SKM-1 (cell line): ENCODE data around the gene OSBPL8.
"Not testable (repeated sequence)": the region's sequence is repeated elsewhere in the genome, so short reads cannot be mapped to it uniquely, and the experiment has no call there.

Experiments used
- DNase-seq: peaks from one replicate; lab custom pipeline; 2025; ENCODE audit not compliant: unreplicated experiment; lab: John Stamatoyannopoulos, UW

Gene OSBPL8

GRCh38 chr12:76532520-76532919 is 27.1 kb downstream of the OSBPL8 start:
- no peak for DNase-seq

GRCh38 chr12:76531056-76531455 is 28.5 kb downstream of the OSBPL8 start:
- no peak for DNase-seq

DNA sequence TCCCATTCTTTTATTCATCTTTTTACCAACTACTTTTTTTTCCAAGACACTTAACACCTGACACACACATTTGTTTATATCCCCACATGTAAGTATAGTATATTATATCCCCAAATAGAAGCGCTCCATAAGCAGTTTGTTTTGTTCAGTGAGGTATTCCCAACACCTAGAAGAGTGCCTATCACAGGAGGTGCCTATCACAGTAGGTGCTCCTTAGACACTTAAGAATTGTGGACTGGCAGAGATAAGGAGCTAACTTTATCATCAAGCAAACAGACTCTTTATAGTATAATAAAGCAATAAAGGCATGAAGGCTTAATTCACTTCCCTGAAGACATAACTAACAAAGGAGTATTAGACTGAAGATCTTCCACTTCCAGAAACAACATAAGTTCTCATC is 29.1 kb downstream of the OSBPL8 start:
- DNase-seq: no peak

GRCh38 chr12:76529226-76529918 is 30.2 kb downstream of the OSBPL8 start:
- no peak for DNase-seq

- DNase-seq: no peak
Observed at GRCh38 chr12:76523408-76523807, 36.2 kb downstream of the OSBPL8 start.

- no peak for DNase-seq
Observed at GRCh38 chr12:76520348-76520747, 39.2 kb downstream of the OSBPL8 start.

DNA sequence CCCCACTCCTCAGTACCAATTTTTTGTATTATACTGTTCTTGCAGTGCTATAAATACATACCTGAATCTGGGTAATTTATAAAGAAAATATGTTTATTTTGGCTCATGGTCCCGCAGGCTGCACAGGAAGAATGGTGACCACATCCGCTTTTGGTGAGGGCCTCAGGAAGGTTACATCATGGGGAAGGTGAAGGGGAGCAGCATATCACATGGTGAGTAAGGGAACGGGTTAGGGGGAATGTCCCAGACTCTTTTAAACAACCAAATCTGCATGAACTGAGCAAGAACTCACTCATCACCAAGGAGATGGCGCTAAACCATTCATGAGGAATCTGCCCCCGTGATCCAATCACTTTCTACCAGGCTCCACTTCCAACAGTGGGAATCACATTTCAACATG is 40.0 kb downstream of the OSBPL8 start:
- peak; percentile 11 for DNase-seq

DNA sequence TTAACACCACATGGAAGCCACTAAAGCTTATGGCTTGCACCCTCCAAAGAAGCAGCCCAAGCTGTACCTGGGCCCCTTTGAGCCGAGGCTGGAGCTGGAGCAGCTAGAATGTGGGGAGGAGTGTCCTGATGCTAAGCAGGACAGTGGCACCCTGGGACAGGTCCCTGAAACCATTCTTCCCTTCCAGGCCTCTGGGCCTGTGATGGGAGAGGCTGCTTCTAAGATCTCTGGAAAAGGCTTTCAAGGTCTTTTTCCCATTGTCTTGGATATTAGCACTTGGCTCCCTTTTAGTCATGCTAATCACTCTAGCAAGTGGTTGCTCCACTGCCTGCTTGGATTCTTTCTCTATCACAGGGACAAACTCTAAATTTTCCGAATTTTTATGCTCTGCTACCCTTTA is 40.9 kb downstream of the OSBPL8 start:
- DNase-seq: no peak

DNA sequence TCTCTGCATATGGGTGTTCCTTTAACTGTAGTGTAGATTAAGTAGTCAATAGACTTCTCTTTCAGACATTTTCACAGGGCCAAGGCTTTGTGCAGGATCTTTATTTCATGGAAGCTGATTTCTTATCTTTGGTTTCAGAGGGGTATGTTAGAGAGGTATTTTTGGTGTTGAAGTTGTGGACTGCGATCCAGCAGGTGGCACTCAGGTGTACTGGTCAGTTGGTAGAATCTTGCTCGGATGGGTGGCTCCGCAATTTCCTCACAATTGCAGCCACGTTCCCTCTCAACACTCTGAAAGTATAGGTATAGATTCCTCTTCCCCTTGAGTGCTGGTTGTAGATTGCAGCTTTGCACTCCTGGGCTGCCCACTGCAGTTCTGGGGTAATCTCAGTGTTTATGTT is 44.3 kb downstream of the OSBPL8 start:
- DNase-seq: no peak

GRCh38 chr12:76511116-76511716 is 48.4 kb downstream of the OSBPL8 start:
- not testable (repeated sequence) for DNase-seq

GRCh38 chr12:76508128-76508980 is 51.2 kb downstream of the OSBPL8 start:
- no peak for DNase-seq

DNA sequence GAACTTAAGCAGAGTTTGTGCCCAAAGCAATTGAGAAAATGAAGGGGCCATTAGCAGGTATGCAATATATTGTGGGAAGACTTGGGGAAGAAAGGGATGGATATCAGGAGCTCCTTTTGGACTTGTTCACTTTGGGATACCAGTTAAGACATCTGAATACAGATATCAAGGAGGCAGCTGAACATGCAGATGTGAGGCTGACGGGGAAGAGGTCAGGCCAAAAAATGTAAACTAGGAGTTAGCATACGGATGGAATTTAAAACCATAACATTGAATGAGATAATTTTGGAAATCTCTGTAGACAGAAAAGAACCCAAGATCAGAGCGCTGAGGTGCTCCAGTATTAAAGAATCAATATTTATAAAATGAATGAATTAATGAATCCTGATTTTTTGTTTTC is 53.4 kb downstream of the OSBPL8 start:
- DNase-seq: no peak

DNA sequence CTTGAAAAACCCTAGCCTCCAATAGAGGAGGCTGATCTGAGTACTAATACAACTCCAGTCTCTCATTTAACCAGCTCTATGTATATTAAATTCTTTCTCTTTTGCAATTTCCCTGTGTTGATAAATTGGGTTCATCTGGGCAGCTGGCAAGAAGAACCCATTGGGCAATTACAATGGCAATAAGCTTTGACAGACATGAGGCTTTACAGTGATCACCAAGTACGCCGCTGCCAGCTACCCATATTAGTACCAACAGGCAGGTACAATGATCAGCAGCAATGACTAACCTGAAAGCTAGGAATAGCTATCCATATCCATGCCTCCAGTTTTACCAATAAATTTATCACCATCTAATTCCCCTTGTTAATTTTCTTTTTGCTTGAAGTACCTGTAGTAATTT is 54.5 kb downstream of the OSBPL8 start:
- no peak for DNase-seq

DNA sequence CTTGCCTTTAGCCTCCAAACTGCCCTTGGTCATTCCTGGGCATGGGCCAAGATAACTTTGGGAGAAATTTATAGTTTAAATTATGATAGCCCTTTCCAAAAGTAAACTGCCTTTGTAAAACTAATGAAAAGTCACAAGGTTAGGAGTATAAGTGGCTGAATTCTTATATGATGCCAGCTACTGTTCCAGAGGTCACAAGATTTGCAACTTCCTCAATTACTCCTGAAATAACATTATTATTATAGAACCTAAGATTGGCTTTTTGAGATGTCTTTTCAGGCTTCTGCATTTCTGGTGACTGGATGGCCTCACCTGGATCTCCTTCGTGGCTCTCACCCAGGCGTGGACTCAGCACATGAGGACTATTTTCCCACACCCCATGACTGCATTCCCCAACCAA is 55.0 kb downstream of the OSBPL8 start:
- no peak for DNase-seq

DNA sequence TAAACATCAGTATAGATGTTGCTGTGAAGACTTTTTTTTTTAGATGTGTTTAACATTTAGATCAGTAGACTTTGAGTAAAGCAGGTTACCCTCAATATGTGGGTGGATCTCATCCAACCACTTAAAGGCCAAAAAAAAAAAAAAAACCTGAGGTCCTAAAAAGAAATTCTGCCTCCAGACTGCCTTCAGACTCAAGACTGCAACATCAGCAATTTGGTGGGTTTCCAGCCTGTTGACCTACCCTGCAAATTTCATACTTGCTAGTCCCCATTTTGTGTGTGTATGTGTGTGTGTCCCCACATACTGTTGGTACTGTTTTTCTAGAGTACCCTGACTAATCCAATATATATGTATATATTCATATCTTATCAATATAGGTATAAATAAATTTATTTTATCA is 55.6 kb downstream of the OSBPL8 start:
- DNase-seq: no peak

DNA sequence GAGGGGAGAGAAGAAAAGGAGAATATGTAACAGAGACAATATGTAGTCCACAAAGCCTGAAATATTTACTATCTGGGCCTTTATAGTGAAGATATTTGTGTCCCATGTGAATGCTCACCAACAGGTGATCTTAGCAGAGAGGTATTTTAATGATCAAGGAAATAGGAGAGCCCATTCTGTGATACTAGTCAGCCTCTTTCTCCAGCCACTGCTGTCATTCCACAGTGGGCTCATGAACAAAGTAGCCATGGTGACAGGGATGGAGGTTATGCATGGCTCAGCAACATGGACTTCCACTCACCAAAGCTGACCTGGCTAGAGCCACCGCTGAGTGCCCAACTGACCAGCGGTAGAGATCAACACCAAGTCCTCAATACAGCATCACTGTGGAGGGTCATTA is 58.2 kb downstream of the OSBPL8 start:
- DNase-seq: no peak

DNA sequence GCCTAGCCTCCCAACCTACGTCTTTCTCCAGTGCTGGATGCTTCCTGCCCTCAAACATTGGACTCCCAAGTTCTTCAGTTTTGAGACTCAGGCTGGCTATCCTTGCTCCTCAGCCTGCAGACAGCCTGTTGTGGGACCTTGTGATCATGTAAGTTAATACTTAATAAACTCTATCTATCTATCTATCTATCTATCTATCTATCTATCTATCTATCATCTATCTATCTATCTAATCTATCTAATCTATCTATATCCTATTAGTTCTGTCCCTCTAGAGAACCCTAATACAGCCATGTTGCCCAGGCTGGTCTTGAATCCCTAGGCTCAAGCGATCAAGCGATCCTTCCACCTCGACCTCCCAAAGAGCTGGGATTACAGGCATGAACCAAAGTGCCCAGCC is 60.4 kb downstream of the OSBPL8 start:
- DNase-seq: not testable (repeated sequence)

- DNase-seq: no peak
Observed at GRCh38 chr12:76495556-76495955, 64.0 kb downstream of the OSBPL8 start.

DNA sequence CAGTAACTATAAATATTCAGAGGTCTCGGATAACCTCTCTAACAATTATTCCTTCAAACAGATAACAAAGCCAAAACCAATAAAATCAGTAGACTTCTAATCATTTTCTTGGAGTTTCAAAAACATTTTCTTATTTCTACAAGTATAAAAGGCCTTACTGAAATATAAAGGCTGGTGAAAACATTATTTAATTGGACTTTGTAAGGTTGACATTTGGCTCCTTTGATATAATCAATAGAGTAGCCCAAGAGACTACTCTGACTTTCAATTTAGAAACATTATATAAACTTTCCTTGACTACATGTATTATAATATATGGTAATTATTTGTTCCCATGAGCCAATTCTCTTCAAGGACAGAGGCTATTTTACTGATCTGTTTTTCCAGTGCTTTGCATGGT is 68.3 kb downstream of the OSBPL8 start:
- DNase-seq: no peak

DNA sequence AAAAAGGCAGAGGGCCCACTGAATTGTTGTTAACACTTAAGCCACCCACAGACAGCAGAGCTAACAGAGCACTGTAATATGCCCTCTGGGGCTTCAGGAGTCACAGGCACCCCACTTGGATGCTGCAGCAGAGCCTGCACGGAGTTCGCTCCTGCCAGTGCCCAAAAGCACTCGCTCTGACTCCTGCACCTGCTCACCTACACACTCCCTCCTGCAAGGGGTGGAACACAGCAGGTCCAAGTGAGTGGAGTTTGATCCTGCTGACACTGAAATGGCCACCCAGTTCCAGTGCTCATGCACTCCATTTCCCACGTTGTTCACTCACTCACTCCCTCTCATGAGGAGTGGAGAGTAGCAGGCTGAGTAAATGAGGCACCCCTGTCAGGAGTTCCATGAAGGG is 68.8 kb downstream of the OSBPL8 start:
- no peak for DNase-seq

- DNase-seq: no peak
Observed at GRCh38 chr12:76489737-76490136, 69.8 kb downstream of the OSBPL8 start.

DNA sequence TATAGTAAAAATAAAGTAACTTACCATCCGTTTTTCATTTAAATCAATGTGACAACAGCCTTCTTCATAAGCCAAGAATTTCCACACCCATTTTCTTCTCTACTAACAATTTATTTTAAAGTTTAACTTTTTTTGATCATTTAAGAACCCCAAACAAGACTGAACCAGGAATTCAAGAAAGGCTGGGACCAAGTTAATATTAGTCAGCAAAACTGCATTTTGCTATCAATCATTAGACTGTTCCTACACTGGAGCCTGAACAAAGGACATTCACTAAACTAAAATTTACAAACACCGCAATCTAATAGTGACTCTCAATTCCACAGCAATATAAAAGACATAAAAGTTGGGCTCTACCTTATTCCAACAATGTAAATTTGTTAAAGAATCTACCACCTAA is 73.6 kb downstream of the OSBPL8 start:
- no peak for DNase-seq
